ENCODE data around the gene FAM110D. TPM values are rescaled to one million over a fixed set of nuclear protein-coding genes. Genes with fewer than 3 reads are reported as not detected.

Gene FAM110D
- total RNA-seq, 1 experiment from 2014 or later = not detected

- intact Hi-C loops (cut with micrococcal nuclease) = loop anchor here (5.0 kb wide), 1 partner anchor 56 kb away; no protein-coding TSS in a partner anchor
- ATAC-seq = no peak
- no peaks in the 10 kb centered on the region for H3K9me2 ChIP-seq (replicated peaks; ENCODE audit: low read length)
- H3K9me3 ChIP-seq (ENCODE audit: low read length) = no peaks in the 10 kb centered on the region
- no peaks in the 10 kb centered on the region for H3F3A ChIP-seq (ENCODE audit: low read length, unreplicated experiment)
- DNase-seq = no peak
- no peak overlapping the region for H3K27ac ChIP-seq (ENCODE audit: low read length)
- ChIA-PET POLR2A (ENCODE audit: unreplicated experiment) (no interaction called here), CTCF (no interaction called here)
- H3K27me3 ChIP-seq (ENCODE audit: low read length) = no peaks in the 10 kb centered on the region
- H3K4me2 ChIP-seq (ENCODE audit: low read length) = peak overlapping the region; percentile 82
- H3K4me1 ChIP-seq (ENCODE audit: insufficient read depth, low read length) = 0 out of 2 replicates have a peak, but pooled peaks cover 4% of the 10 kb centered on the region
- no peaks in the 10 kb centered on the region for H4K20me1 ChIP-seq (ENCODE audit: low read length)
- BruUV-seq (replicated peaks) = no TSS peak
- no peaks in the 10 kb centered on the region for H3K79me2 ChIP-seq (ENCODE audit: low read length)
- peak overlapping the region; percentile 88 for H2AFZ ChIP-seq (ENCODE audit: low read length)
- H3K36me3 ChIP-seq (ENCODE audit: low read depth, low read length) = no peaks in the 10 kb centered on the region
- TF ChIP-seq EZH2 (IDR thresholded peaks at IDR 0.05; ENCODE audit: low read length, unreplicated experiment) (no peak), EZH2phosphoT487 (IDR thresholded peaks at IDR 0.05; ENCODE audit: borderline replicate concordance, low read length) (no peak), CTCF (conservative IDR thresholded peaks at IDR 0.05; ENCODE audit: low read depth, low read length) (no peak)
- peak overlapping the region; percentile 65; the same call in 1 of the 2 replicates for H3K4me3 ChIP-seq (ENCODE audit: low read length)
- H3K9ac ChIP-seq (ENCODE audit: low read length) = no peak overlapping the region
Observed at GRCh38 chr1:26163684-26164035, 4.8 kb downstream of the FAM110D start.

GRCh38 chr1:26164036-26164860 is 5.4 kb downstream of the FAM110D start:
- no TSS peak for BruUV-seq (replicated peaks)
- ChIA-PET CTCF (no interaction called here), POLR2A (ENCODE audit: unreplicated experiment) (no interaction called here)
- no peaks in the 10 kb centered on the region for H3K79me2 ChIP-seq (ENCODE audit: low read length)
- 0 out of 2 replicates have a peak, but pooled peaks cover 4% of the 10 kb centered on the region for H3K4me1 ChIP-seq (ENCODE audit: insufficient read depth, low read length)
- intact Hi-C loops (cut with micrococcal nuclease) = loop anchor here (5.0 kb wide), 1 partner anchor 57 kb away; no protein-coding TSS in a partner anchor
- H2AFZ ChIP-seq (ENCODE audit: low read length) = peak overlapping the region; percentile 88
- peak; percentile 30 for DNase-seq
- no peak overlapping the region for H3K27ac ChIP-seq (ENCODE audit: low read length)
- H3F3A ChIP-seq (ENCODE audit: low read length, unreplicated experiment) = no peaks in the 10 kb centered on the region
- peak overlapping the region; percentile 65 for H3K4me3 ChIP-seq (ENCODE audit: low read length)
- no peaks in the 10 kb centered on the region for H3K36me3 ChIP-seq (ENCODE audit: low read depth, low read length)
- peak; percentile 56 for ATAC-seq
- no peaks in the 10 kb centered on the region for H3K9me2 ChIP-seq (replicated peaks; ENCODE audit: low read length)
- TF ChIP-seq EZH2phosphoT487 (IDR thresholded peaks at IDR 0.05; ENCODE audit: borderline replicate concordance, low read length) = no peak
- peak; percentile 68; the same call in 1 of the 2 replicates for TF ChIP-seq CTCF (conservative IDR thresholded peaks at IDR 0.05; ENCODE audit: low read depth, low read length)
- TF ChIP-seq EZH2 (IDR thresholded peaks at IDR 0.05; ENCODE audit: low read length, unreplicated experiment) = no peak
- no peaks in the 10 kb centered on the region for H3K9me3 ChIP-seq (ENCODE audit: low read length)
- H3K4me2 ChIP-seq (ENCODE audit: low read length) = peak overlapping the region; percentile 82
- no peak overlapping the region for H3K9ac ChIP-seq (ENCODE audit: low read length)
- H3K27me3 ChIP-seq (ENCODE audit: low read length) = no peaks in the 10 kb centered on the region
- H4K20me1 ChIP-seq (ENCODE audit: low read length) = no peaks in the 10 kb centered on the region

All from PC-3 (cell line).